K562 (cell line): Measurements from ENCODE around the gene MANF. TPM values are rescaled to one million over a fixed set of nuclear protein-coding genes. Genes with fewer than 3 reads are reported as not detected.

Experiments
- ATAC-seq: fragments of 200-7000 bp; cut with Tn5 transposase; 3 replicates; pipeline ENCODE4 v1.9.1; 2020; ENCODE audit warnings: moderate library complexity
- BruUV-seq: library from RNA; stranded (reverse); fragments of 400-500 nt; replicated peaks from 2 replicates; lab custom pipeline; 2021; lab: Mats Ljungman, UMichigan
- CTCF ChIA-PET: fragments of 300-600 bp; formaldehyde crosslinking; extraction: SDS; loops from one replicate; lab custom pipeline; 2021; ENCODE audit warnings: low intra/inter-chr PET ratio; lab: Yijun Ruan, JAX
- POLR2A ChIA-PET: fragments of 300-600, 350-650 bp; sonication (Branson Sonifier 250); formaldehyde crosslinking; extraction: SDS; loops from one replicate; lab custom pipeline; 2021; ENCODE audit warnings: antibody characterized with exemption, inconsistent platforms; lab: Yijun Ruan, JAX
- DNase-seq, 4 experiments: peaks; one replicate each; pipeline versions ENCODE4 v3.0.0 to v3.0.0-alpha.2; 2011 to 2018; ENCODE audit warnings: low spot score in 3 of 4, mixed read lengths in 3 of 4; ENCODE audit errors: extremely low read depth in 1 of 4
- FAIRE-seq: peaks from 2 replicates; lab custom pipeline; 2011; peaks lifted over from hg19 to GRCh38; lab: Jason Lieb, UNC
- H2AFZ ChIP-seq: 2 replicates; pipeline ENCODE4 v1.6.0; 2011; ENCODE audit warnings: low read depth, low read length, control low read depth, inconsistent platforms
- H3K27ac ChIP-seq: fragments of 200-600 bp; 3 replicates; pipeline ENCODE4 v1.8.0; 2011; ENCODE audit warnings: low read depth, mild to moderate bottlenecking, control low read depth, inconsistent platforms, low read length, moderate library complexity, mixed read lengths; ENCODE audit errors: extremely low read depth
- H3K27me3 ChIP-seq, 2 experiments: fragments of 300-600 bp in 1 of 2; 2 replicates in 1 of 2; 3 replicates in 1 of 2; pipeline versions ENCODE4 v1.6.0 to v1.8.0; 2011; ENCODE audit warnings: inconsistent platforms in 2 of 2, low read length in 2 of 2, mild to moderate bottlenecking in 1 of 2, mixed read lengths in 1 of 2, moderate library complexity in 1 of 2; ENCODE audit not compliant: control insufficient read depth in 2 of 2, insufficient read depth in 2 of 2
- H3K36me3 ChIP-seq: fragments of 300-600 bp; 3 replicates; pipeline ENCODE4 v1.8.0; 2011; ENCODE audit warnings: mild to moderate bottlenecking, low read length, inconsistent platforms; ENCODE audit not compliant: control insufficient read depth, insufficient read depth
- H3K4me1 ChIP-seq, 2 experiments: fragments of 200-600 bp in 1 of 2; replicated peaks in 1 of 2; 2 replicates in 1 of 2; 3 replicates in 1 of 2; pipeline versions ENCODE4 v1.5.1 to v1.8.0; 2011; ENCODE audit warnings: inconsistent platforms in 2 of 2, low read length in 2 of 2, mild to moderate bottlenecking in 1 of 2, mixed read lengths in 1 of 2, moderate library complexity in 1 of 2; ENCODE audit not compliant: control insufficient read depth in 2 of 2, insufficient read depth in 2 of 2
- H3K4me2 ChIP-seq: 2 replicates; pipeline ENCODE4 v1.6.1; 2011; ENCODE audit warnings: low read length, control low read depth, inconsistent platforms, mixed read lengths; ENCODE audit not compliant: insufficient read depth
- H3K4me3 ChIP-seq: fragments of 200-600 bp; sonication (generic), shearing (Covaris generic); 2 replicates; pipeline ENCODE4 v1.5.1; 2016; ENCODE audit warnings: control low read depth, inconsistent platforms
- H3K79me2 ChIP-seq: fragments of 200-600 bp; 3 replicates; pipeline ENCODE4 v1.8.0; 2011; ENCODE audit warnings: low read length, inconsistent platforms; ENCODE audit not compliant: control insufficient read depth, insufficient read depth
- H3K9ac ChIP-seq, 2 experiments: 2 replicates each; pipeline versions ENCODE4 v1.6.0 to v1.6.1; 2011; ENCODE audit warnings: low read depth in 2 of 2, low read length in 2 of 2, control low read depth in 1 of 2, inconsistent platforms in 1 of 2, mild to moderate bottlenecking in 1 of 2, mixed read lengths in 1 of 2; ENCODE audit not compliant: insufficient read depth in 1 of 2
- H3K9me1 ChIP-seq: one replicate; pipeline ENCODE4 v1.6.0; 2011; ENCODE audit warnings: inconsistent platforms, mild to moderate bottlenecking, low read length, moderate library complexity; ENCODE audit not compliant: control insufficient read depth, insufficient read depth
- H3K9me3 ChIP-seq: replicated peaks from 2 replicates; pipeline ENCODE4 v1.5.1; 2011; ENCODE audit warnings: low read depth, low read length, inconsistent platforms; ENCODE audit not compliant: control insufficient read depth, insufficient read depth
- H4K20me1 ChIP-seq: replicated peaks from 2 replicates; pipeline ENCODE4 v1.6.1; 2011; ENCODE audit warnings: low read length, inconsistent platforms, mixed read lengths; ENCODE audit not compliant: control insufficient read depth, insufficient read depth
- OTX1 ChIP-seq: fragments of 450-650 bp; formaldehyde crosslinking; IDR thresholded peaks from 2 replicates; pipeline ENCODE4 v1.4.0; 2022; ENCODE audit warnings: mild to moderate bottlenecking
- RBM15 ChIP-seq: fragments of 200-400 bp; formaldehyde crosslinking; IDR thresholded peaks from 2 replicates; pipeline ENCODE4 v1.6.1; 2018; ENCODE audit warnings: mild to moderate bottlenecking, low read length, moderate library complexity; ENCODE audit not compliant: insufficient read depth
- RCOR1 ChIP-seq, 2 experiments: IDR thresholded peaks; 2 replicates each; pipeline ENCODE4 v1.6.1; 2012; ENCODE audit warnings: low read depth in 2 of 2, low read length in 2 of 2, borderline replicate concordance in 1 of 2, improper control_type of control experiment in 1 of 2
- YBX1 ChIP-seq: fragments of 450-650 bp; IDR thresholded peaks from 2 replicates; pipeline ENCODE4 v1.7.1; 2016; ENCODE audit warnings: mild to moderate bottlenecking
- ZFPM2 ChIP-seq: fragments of 250-450 bp; sonication (Bioruptor Pico); IDR thresholded peaks from 2 replicates; pipeline ENCODE4 v1.5.1; 2022; ENCODE audit warnings: mild to moderate bottlenecking
- in situ Hi-C: fragments of 300-500 bp; cut with MboI; formaldehyde crosslinking; loops from 4 replicates; pipeline ENCODE4 v1.15.0; 2018; ENCODE audit warnings: inconsistent platforms, mixed read lengths
- intact Hi-C: fragments of 100-400 bp; cut with micrococcal nuclease; formaldehyde crosslinking; loops from 2 replicates; pipeline ENCODE4 v1.14.2; 2022
- polyA plus RNA-seq, 8 experiments: library from polyadenylated mRNA; depleted of rRNA in 4 of 8; stranded (reverse) in 5 of 8; unstranded in 3 of 8; fragments of >200 nt; fragmentation: Nextera tagmentation in 2 of 8; fragmentation: Illumina TruSeq in 1 of 8; extraction: Ambion mirVana in 2 of 8; extraction: Trizol in 1 of 8; gene quantifications; 2 replicates each; pipeline versions ENCODE4 v1.2.1 to v1.2.3, GENCODE V29; 2011 to 2014; ENCODE audit warnings: inconsistent platforms in 1 of 8, missing spikeins in 1 of 8
- total RNA-seq, 7 experiments: library from RNA; depleted of rRNA in 6 of 7; stranded (reverse); fragments of >200 nt in 6 of 7; fragmentation: Illumina TruSeq in 2 of 7; extraction: Trizol in 2 of 7; gene quantifications; 2 replicates each; pipeline versions ENCODE4 v1.2.1 to v1.2.3, GENCODE V29; 2011 to 2021; ENCODE audit warnings: low replicate concordance in 1 of 7
- TF ChIP-seq, protein P1 (sequence below), 3 experiments: fragments of 200-800 bp in 1 of 3; fragments of 250-450 bp in 1 of 3; fragments of 450-650 bp in 1 of 3; sonication (Bioruptor Pico) in 1 of 3; sonication (Bioruptor generic) in 1 of 3; formaldehyde crosslinking in 1 of 3; IDR thresholded peaks; 2 replicates each; pipeline versions ENCODE4 v1.6.1 to v1.8.0; 2016 to 2022; ENCODE audit warnings: mild to moderate bottlenecking in 2 of 3, missing genetic modification characterization in 2 of 3, missing compliant biosample characterization in 1 of 3, moderate library complexity in 1 of 3

Gene MANF
- total and polyA plus RNA-seq, 9 of the 15 experiments (the other 6 are each of a cell fraction or from before 2014, with no cell fraction given): 6.5 to 52.7 (median 42.3) TPM

DNA sequence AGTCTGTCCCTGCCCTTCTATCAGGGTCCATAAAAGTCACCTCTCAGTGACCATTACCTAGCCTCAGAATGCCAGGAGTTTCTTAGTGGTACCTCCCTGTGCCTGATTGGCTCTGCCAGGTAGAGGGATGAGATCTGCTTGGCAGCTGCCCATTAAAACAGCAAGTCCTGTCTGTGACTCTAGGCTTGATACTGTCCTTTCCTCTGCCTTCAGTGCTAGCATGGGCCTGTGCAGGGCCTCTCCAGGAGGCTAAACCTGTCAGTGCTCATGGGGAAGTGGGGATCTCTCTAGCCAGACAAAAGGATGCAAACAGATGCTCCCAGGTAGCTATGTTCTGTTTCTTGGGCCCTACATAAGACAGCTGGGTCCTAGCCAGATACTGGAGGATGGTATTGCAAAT, 10.0 kb upstream of the MANF start:
- ChIA-PET POLR2A (no interaction called here), CTCF (no interaction called here)
- H3K27ac ChIP-seq: no peak overlapping the region

More for the DNA sequence above, 10.0 kb upstream of the MANF start:
- FAIRE-seq (no peak), DNase-seq (no peak), ATAC-seq (no peak)
- Histone ChIP-seq H3K4me3 (no peak overlapping the region), H3K4me1 (no peaks in the 10 kb centered on the region; a peak in 2 of 5 replicates), H3K4me2 (no peak overlapping the region), H3K79me2 (no peaks in the 10 kb centered on the region), H3K9ac (no peak overlapping the region), H3K36me3 (no peaks in the 10 kb centered on the region), H3K9me1 (no peaks in the 10 kb centered on the region), H2AFZ (no peak overlapping the region), H3K27me3 (peaks cover 13 to 57% of the 10 kb centered on the region in 2 experiments), H4K20me1 (no peaks in the 10 kb centered on the region), H3K9me3 (no peaks in the 10 kb centered on the region)
- TF ChIP-seq YBX1: no peak
- TF ChIP-seq RBM15: no peak
- TF ChIP-seq, protein P1, sequence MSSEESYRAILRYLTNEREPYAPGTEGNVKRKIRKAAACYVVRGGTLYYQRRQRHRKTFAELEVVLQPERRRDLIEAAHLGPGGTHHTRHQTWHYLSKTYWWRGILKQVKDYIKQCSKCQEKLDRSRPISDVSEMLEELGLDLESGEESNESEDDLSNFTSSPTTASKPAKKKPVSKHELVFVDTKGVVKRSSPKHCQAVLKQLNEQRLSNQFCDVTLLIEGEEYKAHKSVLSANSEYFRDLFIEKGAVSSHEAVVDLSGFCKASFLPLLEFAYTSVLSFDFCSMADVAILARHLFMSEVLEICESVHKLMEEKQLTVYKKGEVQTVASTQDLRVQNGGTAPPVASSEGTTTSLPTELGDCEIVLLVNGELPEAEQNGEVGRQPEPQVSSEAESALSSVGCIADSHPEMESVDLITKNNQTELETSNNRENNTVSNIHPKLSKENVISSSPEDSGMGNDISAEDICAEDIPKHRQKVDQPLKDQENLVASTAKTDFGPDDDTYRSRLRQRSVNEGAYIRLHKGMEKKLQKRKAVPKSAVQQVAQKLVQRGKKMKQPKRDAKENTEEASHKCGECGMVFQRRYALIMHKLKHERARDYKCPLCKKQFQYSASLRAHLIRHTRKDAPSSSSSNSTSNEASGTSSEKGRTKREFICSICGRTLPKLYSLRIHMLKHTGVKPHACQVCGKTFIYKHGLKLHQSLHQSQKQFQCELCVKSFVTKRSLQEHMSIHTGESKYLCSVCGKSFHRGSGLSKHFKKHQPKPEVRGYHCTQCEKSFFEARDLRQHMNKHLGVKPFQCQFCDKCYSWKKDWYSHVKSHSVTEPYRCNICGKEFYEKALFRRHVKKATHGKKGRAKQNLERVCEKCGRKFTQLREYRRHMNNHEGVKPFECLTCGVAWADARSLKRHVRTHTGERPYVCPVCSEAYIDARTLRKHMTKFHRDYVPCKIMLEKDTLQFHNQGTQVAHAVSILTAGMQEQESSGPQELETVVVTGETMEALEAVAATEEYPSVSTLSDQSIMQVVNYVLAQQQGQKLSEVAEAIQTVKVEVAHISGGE (CRISPR knock-in tag; IDR thresholded peaks at IDR 0.05): no peak
- TF ChIP-seq OTX1: no peak
- TF ChIP-seq RCOR1 (IDR thresholded peaks at IDR 0.05; ENCODE audit: borderline replicate concordance in 1 of 2, low read depth in 2 of 2, low read length in 2 of 2): no peak
- no peak for TF ChIP-seq ZFPM2
- intact Hi-C loops: loop anchor here (10.0 kb wide), 1 partner anchor 700 kb away; the partner anchor contains the start of gene DOCK3
- no TSS peak for BruUV-seq
- in situ Hi-C loops: loop anchor here (5.0 to 10.0 kb wide), 2 partner anchors 270 to 758 kb away; partner anchors contain the start of gene MAPKAPK3
